IPS-18a (cell line): ENCODE data around the gene KCNN4.

Source experiments
- H3K27ac ChIP-seq: one replicate; pipeline ENCODE4 v1.5.1; 2013; ENCODE audit warnings: low read length
- H3K27me3 ChIP-seq: one replicate; pipeline ENCODE4 v1.6.1; 2013; ENCODE audit warnings: mild to moderate bottlenecking, low read length; ENCODE audit not compliant: control insufficient read depth, insufficient read depth
- H3K36me3 ChIP-seq: one replicate; pipeline ENCODE4 v1.6.1; 2013; ENCODE audit warnings: low read depth, low read length; ENCODE audit not compliant: control insufficient read depth
- H3K4me1 ChIP-seq: one replicate; pipeline ENCODE4 v1.6.1; 2013; ENCODE audit warnings: low read depth, low read length; ENCODE audit not compliant: control insufficient read depth
- H3K4me3 ChIP-seq: one replicate; pipeline ENCODE4 v1.5.1; 2013; ENCODE audit warnings: low read length
- H3K9ac ChIP-seq: one replicate; pipeline ENCODE4 v1.6.1; 2013; ENCODE audit warnings: mild to moderate bottlenecking, low read length, moderate library complexity
- H3K9me3 ChIP-seq: one replicate; pipeline ENCODE4 v1.6.1; 2013; ENCODE audit warnings: low read depth, low read length; ENCODE audit not compliant: control insufficient read depth

KCNN4 gene

DNA sequence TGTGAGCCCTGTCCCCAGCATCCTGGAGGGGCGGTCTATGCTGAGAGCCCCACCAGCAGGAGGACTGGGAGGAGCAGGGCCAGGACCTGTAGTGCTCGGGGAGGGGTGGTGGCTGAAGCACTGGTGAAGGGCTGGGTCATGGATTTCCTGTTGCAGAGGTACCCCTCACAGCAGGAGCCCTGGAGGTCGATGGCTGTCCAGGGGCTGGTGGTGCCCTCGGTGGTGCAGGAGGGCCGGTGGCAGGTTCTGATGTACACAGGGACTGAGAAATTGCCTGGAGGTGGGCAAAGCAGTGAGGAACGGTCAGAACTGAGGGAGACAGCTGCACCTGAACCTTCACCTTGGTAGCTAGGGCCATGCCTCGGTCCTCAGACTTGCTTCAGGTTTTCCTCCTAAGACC lies 16.8 kb upstream of the KCNN4 start:
- H3K9ac ChIP-seq: no peak overlapping the region
- H3K27ac ChIP-seq: no peak overlapping the region

DNA sequence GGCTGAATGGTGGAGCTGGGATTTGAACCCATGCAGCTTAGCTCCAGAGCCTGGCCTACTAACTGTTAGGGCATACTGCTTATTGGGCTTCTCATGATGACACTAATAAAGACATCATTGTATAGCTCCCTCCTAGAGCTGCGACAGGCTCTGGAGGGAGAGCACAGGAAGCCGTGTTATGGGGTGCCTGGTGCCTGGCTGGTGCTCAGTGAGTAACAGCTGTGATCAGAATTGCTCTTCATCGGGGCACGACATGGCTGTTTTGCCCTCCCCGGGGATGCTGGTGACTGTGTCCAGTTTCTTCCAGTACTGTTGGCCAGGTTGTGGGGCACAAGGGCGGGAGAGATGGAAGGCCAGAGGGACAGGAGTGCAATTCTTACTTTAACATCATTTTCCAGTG lies 16.3 kb upstream of the KCNN4 start:
- Histone ChIP-seq H3K36me3 (no peaks in the 10 kb centered on the region), H3K4me3 (no peak overlapping the region)

More for the DNA sequence above, 16.8 kb upstream of the KCNN4 start:
- Histone ChIP-seq H3K36me3 (no peaks in the 10 kb centered on the region), H3K4me3 (no peak overlapping the region), H3K27me3 (peaks cover 59% of the 10 kb centered on the region), H3K9me3 (no peaks in the 10 kb centered on the region), H3K4me1 (no peaks in the 10 kb centered on the region)

DNA sequence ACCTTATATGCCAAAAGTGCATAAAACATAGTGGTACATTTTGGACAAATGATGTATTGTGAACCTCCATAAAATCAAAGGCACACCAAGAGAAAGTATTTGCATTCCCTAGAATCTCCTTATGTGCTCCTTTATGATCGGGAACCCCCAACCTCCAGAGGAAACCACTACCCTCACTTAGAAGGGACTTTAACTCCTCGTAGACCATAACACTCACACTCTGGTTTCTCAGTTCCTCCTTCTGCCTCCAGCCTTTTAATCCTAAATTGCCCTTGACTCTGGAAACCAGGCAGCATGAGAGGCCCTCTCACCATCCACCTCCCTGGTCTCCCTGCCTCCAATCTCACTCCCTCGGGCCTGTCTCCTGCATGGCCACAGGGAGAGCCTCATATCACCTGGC lies 9.8 kb upstream of the KCNN4 start:
- no peak overlapping the region for H3K27ac ChIP-seq
- no peaks in the 10 kb centered on the region for H3K36me3 ChIP-seq
- no peaks in the 10 kb centered on the region for H3K4me1 ChIP-seq
- H3K9ac ChIP-seq: no peak overlapping the region
- no peaks in the 10 kb centered on the region for H3K9me3 ChIP-seq
- H3K27me3 ChIP-seq: peaks cover 8% of the 10 kb centered on the region
- H3K4me3 ChIP-seq: no peak overlapping the region

More for the DNA sequence above, 16.3 kb upstream of the KCNN4 start:
- peaks cover 59% of the 10 kb centered on the region for H3K27me3 ChIP-seq
- no peak overlapping the region for H3K27ac ChIP-seq
- no peaks in the 10 kb centered on the region for H3K9me3 ChIP-seq
- no peak overlapping the region for H3K9ac ChIP-seq
- no peaks in the 10 kb centered on the region for H3K4me1 ChIP-seq

DNA sequence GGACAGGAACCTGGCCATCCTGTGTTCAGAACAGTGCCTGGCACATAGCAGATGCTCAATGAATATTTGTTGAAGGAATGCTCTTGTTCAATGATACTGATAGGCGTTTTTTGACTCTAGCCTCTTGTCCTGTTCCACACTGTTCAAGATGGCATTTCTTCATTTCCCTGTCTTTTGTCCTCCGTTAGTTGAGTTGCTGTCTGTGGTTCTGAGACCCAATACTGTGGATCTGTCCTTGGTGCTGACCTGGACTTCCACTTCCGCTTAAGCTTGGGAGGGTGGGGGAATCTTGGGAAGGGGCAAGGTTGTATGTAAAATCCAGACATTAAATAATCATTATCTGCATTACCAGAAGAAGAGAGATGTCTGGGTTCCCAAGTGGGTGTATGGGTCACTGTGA lies 8.3 kb upstream of the KCNN4 start:
- Histone ChIP-seq H3K4me1 (no peaks in the 10 kb centered on the region), H3K4me3 (no peak overlapping the region), H3K36me3 (no peaks in the 10 kb centered on the region), H3K27ac (no peak overlapping the region), H3K9ac (no peak overlapping the region), H3K9me3 (no peaks in the 10 kb centered on the region), H3K27me3 (peaks cover 6% of the 10 kb centered on the region)

DNA sequence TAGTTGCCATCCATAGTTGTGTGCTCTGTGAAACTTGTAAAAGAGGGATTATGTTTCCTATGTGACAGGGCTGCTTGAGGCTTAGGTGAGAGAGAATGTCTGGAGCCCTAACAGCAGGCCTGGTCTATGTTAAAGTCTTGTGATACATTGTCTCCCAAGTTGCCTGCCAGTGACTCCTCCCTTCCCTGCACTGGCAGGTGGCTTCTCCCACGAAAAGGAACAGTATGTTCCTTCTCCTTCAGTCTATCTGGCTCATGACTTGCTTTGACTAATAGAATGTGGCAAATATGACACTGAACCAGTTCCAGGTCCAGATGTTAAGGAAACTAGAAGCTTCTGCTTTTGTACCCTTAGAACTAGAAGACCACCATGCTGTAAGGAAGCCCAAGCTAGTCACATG lies 5.9 kb upstream of the KCNN4 start:
- H3K4me3 ChIP-seq: no peak overlapping the region
- H3K27ac ChIP-seq: no peak overlapping the region
- H3K36me3 ChIP-seq: no peaks in the 10 kb centered on the region
- H3K9me3 ChIP-seq: no peaks in the 10 kb centered on the region
- no peak overlapping the region for H3K9ac ChIP-seq
- H3K27me3 ChIP-seq: no peaks in the 10 kb centered on the region
- H3K4me1 ChIP-seq: no peaks in the 10 kb centered on the region

DNA sequence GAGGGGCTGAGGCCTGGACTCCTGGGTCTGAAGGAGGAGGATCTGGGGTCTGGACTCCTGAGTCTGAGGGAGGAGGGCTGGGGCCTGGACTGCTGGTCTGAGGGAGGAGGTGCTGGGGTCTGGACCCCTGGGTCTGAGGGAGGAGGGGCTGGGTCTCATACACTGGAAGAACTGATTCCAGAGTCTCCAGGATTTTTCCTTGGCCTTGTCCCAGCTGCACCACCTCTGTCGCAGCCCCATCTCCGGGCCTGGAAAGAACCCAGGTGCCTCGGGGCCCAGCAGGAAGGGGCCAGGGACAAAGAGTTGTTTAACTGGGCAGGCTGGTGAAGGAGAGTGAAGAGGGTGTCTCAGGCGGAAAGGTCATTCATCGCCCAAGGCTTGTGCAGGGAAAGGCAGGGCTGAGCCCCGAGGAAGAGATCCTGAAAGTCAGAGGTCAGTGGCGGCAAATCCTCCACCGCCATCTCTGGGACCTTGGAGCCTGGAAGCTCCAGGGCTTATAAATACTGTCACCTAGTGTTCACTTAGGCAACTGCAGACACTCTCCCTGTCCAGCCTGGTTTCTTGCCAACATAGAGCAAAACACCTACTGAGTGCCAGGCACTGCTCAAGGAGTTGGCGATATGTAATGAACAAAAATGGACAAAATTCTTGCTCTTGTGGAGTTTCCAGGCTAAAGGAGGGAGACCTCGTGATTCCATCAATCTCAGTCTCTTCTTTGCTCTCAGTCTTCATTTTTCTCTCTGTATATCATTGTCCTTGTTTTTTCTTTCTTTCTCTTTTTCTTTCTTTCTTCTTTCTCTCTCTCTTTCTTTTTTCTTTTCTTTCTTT lies 4.4 kb upstream of the KCNN4 start:
- Histone ChIP-seq H3K9me3 (no peaks in the 10 kb centered on the region), H3K36me3 (no peaks in the 10 kb centered on the region), H3K4me1 (no peaks in the 10 kb centered on the region), H3K9ac (no peak overlapping the region), H3K4me3 (no peak overlapping the region), H3K27me3 (no peaks in the 10 kb centered on the region), H3K27ac (no peak overlapping the region)

DNA sequence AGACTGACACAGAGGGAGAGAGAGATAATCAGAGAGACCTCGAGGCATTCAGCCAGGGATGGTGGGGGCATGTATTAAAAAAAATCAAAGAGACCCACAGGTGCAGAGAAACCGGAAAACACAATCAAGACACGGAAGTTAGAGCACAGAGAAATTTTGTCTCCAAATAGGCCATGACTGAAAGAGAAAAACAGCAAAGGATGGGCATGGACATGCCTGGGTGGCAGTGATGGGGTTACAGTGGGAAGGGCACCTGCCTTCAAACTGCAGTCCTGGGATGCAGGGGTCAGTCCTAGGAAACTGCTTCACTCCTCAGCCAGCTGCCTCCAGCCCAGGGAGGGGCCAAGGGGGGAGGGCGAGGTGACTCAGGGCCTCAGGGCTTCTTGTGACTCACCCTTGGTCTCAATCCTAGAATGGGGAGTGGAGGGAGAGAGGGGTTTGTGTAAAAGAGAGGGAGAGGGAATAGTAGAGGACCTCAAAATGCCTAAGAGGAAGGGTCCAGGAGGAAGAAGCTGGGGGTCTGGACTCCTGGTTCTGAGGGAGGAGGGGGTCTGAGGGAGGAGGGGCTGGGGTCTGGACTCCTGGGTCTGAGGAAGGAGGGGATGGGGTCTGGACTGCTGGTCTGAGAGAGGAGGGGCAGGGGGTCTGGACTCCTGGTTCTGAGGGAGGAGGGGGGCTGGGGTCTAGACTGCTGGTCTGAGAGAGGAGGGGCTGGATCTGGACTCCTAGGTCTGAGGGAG lies 3.6 kb upstream of the KCNN4 start:
- Histone ChIP-seq H3K9ac (no peak overlapping the region), H3K27ac (no peak overlapping the region), H3K9me3 (no peaks in the 10 kb centered on the region), H3K4me1 (peaks cover 3% of the 10 kb centered on the region), H3K36me3 (no peaks in the 10 kb centered on the region), H3K4me3 (no peak overlapping the region), H3K27me3 (no peaks in the 10 kb centered on the region)

DNA sequence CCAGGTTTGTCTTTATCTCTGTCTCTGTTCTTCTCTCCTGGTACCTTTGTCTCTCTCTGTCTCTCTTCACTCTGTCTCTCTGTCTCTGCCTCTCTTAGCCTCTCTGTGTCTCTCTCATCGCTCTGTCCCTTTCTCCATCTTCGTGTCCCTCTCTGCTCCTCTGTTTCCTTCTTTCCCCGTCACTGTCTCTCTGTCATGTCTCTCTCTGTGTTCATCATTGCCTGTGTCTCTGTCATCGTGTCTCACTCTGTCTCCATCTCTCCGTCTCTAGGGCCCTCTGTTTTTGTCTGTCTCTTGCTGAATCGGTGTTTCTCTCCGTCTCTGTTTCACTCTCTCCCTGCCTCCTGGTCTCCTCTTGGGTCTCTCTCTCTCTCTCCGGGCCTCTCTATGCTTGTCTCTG lies 2.9 kb upstream of the KCNN4 start:
- peaks cover 3% of the 10 kb centered on the region for H3K4me1 ChIP-seq
- H3K9me3 ChIP-seq: no peaks in the 10 kb centered on the region
- H3K9ac ChIP-seq: no peak overlapping the region
- no peaks in the 10 kb centered on the region for H3K36me3 ChIP-seq
- H3K27ac ChIP-seq: no peak overlapping the region
- H3K27me3 ChIP-seq: no peaks in the 10 kb centered on the region
- H3K4me3 ChIP-seq: no peak overlapping the region

DNA sequence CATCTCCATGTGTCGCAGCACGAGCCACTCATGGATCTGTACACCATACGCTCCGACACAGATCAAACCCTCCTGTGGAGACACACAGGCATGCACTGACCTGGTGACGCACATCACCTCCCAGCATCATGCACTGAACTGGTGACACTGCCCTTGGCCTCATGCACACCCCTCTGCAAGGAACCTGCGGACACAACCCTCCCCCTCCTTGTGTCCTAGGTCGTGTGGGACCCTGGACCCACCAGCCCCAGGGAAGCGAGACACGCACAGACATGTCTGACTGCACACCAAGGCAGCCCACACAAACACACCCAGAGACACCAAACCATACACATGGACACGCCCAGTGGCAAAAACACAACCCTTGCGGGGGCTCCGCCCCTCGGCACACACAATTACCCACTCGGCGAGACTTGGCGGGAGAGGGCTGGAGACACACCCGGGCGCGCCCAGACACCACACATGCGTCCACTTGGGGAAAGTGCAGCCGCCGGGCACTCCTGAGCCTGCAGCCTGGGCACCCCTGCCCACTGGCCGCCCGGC lies 2.0 kb upstream of the KCNN4 start:
- Histone ChIP-seq H3K4me1 (peaks cover 3% of the 10 kb centered on the region), H3K9me3 (no peaks in the 10 kb centered on the region), H3K4me3 (no peak overlapping the region), H3K27ac (no peak overlapping the region), H3K27me3 (no peaks in the 10 kb centered on the region), H3K36me3 (no peaks in the 10 kb centered on the region), H3K9ac (no peak overlapping the region)

DNA sequence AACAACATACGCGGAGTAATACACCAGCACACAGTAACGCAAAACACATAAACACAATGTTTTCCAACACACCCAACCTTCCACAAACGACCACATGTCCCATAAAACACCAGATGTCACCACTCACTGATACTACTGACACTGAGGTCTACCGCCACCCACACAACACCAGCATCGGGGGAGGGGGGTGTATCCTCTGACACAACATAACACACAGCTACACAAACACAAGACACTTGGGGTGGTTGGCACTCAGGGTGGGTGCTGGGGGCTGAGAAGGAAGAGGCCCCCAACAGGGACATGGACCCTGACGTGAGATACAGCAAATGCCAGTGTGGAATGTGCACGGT lies 1.5 kb upstream of the KCNN4 start:
- Histone ChIP-seq H3K9me3 (no peaks in the 10 kb centered on the region), H3K9ac (no peak overlapping the region), H3K27ac (no peak overlapping the region), H3K4me1 (peaks cover 8% of the 10 kb centered on the region), H3K27me3 (no peaks in the 10 kb centered on the region), H3K36me3 (no peaks in the 10 kb centered on the region), H3K4me3 (no peak overlapping the region)

DNA sequence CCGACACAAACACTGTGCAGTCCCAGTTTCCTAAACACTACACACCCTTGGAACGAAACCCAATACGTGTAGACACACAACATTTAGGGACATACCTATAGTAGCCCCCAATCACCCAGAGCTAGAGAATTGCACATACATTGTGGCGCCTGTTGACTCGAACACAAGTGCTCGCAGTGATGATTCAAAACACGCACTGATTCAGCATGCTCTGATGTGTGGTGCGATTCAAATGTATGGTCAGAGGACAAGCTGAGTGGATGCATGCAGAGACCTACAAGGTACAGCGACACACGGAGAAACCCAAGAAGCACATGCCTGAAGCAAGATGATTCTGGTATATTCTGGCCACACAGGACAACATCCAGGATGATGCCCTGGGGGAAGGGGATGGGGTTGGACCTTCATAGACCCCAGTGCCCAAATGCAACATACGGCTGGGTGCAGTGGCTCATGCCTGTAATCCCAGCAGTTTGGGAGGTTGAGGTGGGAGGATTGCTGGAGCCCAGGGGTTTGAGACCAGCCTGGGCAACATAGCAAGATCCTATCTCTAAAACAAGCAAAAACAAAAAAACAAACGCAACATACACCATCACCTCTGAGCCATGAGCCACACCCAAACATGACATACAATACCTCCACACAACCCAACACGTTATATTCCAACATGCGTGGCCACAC lies 997 bp upstream of the KCNN4 start:
- Histone ChIP-seq H3K36me3 (no peaks in the 10 kb centered on the region), H3K27me3 (no peaks in the 10 kb centered on the region), H3K9me3 (no peaks in the 10 kb centered on the region), H3K9ac (no peak overlapping the region), H3K27ac (no peak overlapping the region), H3K4me3 (no peak overlapping the region), H3K4me1 (peaks cover 10% of the 10 kb centered on the region)
